ENCODE results near the gene YPEL2.

DNA sequence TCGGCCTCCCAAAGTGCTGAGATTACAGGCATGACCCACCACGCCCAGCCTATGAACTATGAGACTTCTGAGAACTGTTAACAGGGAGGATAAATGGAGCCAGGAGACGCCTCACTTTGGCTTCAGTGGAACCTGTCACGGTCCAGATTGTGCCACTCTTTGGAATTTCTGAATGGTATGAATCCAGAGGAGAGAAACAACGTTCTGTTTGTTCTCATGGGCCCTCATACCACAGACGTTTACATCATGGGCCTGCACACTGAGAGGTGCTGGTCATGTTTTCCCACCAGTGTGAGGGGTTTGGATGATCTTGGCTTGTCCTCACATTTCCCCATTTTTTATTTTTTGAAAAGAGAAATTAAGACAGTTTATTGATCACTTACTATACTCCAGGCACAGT lies 90.3 kb downstream of the YPEL2 start:
- TF ChIP-seq, protein P1, sequence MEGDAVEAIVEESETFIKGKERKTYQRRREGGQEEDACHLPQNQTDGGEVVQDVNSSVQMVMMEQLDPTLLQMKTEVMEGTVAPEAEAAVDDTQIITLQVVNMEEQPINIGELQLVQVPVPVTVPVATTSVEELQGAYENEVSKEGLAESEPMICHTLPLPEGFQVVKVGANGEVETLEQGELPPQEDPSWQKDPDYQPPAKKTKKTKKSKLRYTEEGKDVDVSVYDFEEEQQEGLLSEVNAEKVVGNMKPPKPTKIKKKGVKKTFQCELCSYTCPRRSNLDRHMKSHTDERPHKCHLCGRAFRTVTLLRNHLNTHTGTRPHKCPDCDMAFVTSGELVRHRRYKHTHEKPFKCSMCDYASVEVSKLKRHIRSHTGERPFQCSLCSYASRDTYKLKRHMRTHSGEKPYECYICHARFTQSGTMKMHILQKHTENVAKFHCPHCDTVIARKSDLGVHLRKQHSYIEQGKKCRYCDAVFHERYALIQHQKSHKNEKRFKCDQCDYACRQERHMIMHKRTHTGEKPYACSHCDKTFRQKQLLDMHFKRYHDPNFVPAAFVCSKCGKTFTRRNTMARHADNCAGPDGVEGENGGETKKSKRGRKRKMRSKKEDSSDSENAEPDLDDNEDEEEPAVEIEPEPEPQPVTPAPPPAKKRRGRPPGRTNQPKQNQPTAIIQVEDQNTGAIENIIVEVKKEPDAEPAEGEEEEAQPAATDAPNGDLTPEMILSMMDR (IDR thresholded peaks at IDR 0.05), result no peak
- no peak for TF ChIP-seq ZFX (IDR thresholded peaks at IDR 0.05; ENCODE audit: borderline replicate concordance)
